H1 (cell line): Measurements from ENCODE around the gene SCART1. TPM values are rescaled to one million over a fixed set of nuclear protein-coding genes. Genes with fewer than 3 reads are reported as not detected.

Experiments
- CTCF ChIA-PET: fragments of 300-600 bp; sonication (Branson Sonifier 250); formaldehyde crosslinking; loops from one replicate; lab custom pipeline; 2021; ENCODE audit not compliant: partially characterized antibody; lab: Charles Lee
- POLR2A ChIA-PET: fragments of 300-600 bp; sonication (Branson Sonifier 250); formaldehyde crosslinking; loops from one replicate; lab custom pipeline; 2021; ENCODE audit warnings: inconsistent platforms; ENCODE audit not compliant: partially characterized antibody; lab: Charles Lee
- DNase-seq, 2 experiments: peaks; one replicate each; pipeline versions ENCODE4 v3.0.0 to v3.0.0-alpha.2; 2010 to 2022; ENCODE audit warnings: low spot score in 2 of 2, low read depth in 1 of 2, mixed read lengths in 1 of 2
- FAIRE-seq: peaks from 2 replicates; lab custom pipeline; 2011; peaks lifted over from hg19 to GRCh38; lab: Jason Lieb, UNC
- H2AFZ ChIP-seq: 2 replicates; pipeline ENCODE4 v1.8.1; 2012; ENCODE audit warnings: low read length, inconsistent platforms
- H2AK5ac ChIP-seq: 2 replicates; pipeline ENCODE4 v1.6.1; 2013; ENCODE audit warnings: low read depth, low read length
- H2BK120ac ChIP-seq: replicated peaks from 2 replicates; pipeline ENCODE3; 2013; ENCODE audit warnings: low read depth, low read length, inconsistent platforms
- H2BK12ac ChIP-seq: 2 replicates; pipeline ENCODE4 v1.6.1; 2013; ENCODE audit warnings: low read depth, low read length
- H2BK15ac ChIP-seq: 2 replicates; pipeline ENCODE4 v1.6.1; 2013; ENCODE audit warnings: low read length
- H2BK20ac ChIP-seq: 2 replicates; pipeline ENCODE4 v1.6.1; 2013; ENCODE audit warnings: low read length
- H2BK5ac ChIP-seq: 2 replicates; pipeline ENCODE4 v1.6.1; 2013; ENCODE audit warnings: low read depth, low read length
- H3K14ac ChIP-seq: 2 replicates; pipeline ENCODE4 v1.6.1; 2013; ENCODE audit warnings: inconsistent platforms; ENCODE audit not compliant: insufficient read length
- H3K18ac ChIP-seq: 2 replicates; pipeline ENCODE4 v1.6.1; 2013; ENCODE audit warnings: low read length; ENCODE audit errors: extremely low read depth
- H3K23ac ChIP-seq: 2 replicates; pipeline ENCODE4 v1.6.1; 2013; ENCODE audit warnings: inconsistent platforms; ENCODE audit not compliant: insufficient read length
- H3K23me2 ChIP-seq: 2 replicates; pipeline ENCODE4 v1.6.1; 2013; ENCODE audit warnings: low read depth, low read length
- H3K27ac ChIP-seq: 2 replicates; pipeline ENCODE4 v1.6.1; 2011; ENCODE audit warnings: low read depth, low read length, inconsistent platforms
- H3K27me3 ChIP-seq, 4 experiments: replicated peaks in 1 of 4; 1 replicate in 1 of 4; 2 replicates in 3 of 4; pipeline versions ENCODE4 v1.6.1 to v1.8.1; 2011 to 2013; ENCODE audit warnings: low read length in 3 of 4, mild to moderate bottlenecking in 3 of 4, inconsistent platforms in 2 of 4, mixed read lengths in 2 of 4, moderate library complexity in 1 of 4; ENCODE audit not compliant: control insufficient read depth in 3 of 4, insufficient read depth in 3 of 4; ENCODE audit errors: extremely low read depth in 1 of 4
- H3K36me3 ChIP-seq, 4 experiments: 2 replicates each; pipeline versions ENCODE4 v1.6.1 to v1.8.1; 2011 to 2013; ENCODE audit warnings: mild to moderate bottlenecking in 4 of 4, low read length in 3 of 4, moderate library complexity in 2 of 4, control low read depth in 1 of 4, inconsistent platforms in 1 of 4; ENCODE audit not compliant: insufficient read depth in 4 of 4, control insufficient read depth in 2 of 4
- H3K4ac ChIP-seq: replicated peaks from 2 replicates; pipeline ENCODE3; 2013; ENCODE audit warnings: low read length, low read depth, mixed read lengths, inconsistent platforms; ENCODE audit not compliant: insufficient read length
- H3K4me1 ChIP-seq, 4 experiments: replicated peaks in 1 of 4; 1 replicate in 1 of 4; 2 replicates in 3 of 4; pipeline versions ENCODE4 v1.6.1 to v1.8.1; 2011 to 2013; ENCODE audit warnings: low read length in 3 of 4, inconsistent platforms in 2 of 4, mixed read lengths in 1 of 4; ENCODE audit not compliant: insufficient read depth in 4 of 4, control insufficient read depth in 3 of 4
- H3K4me2 ChIP-seq, 2 experiments: 2 replicates each; pipeline versions ENCODE4 v1.6.1 to v1.8.1; 2011 to 2013; ENCODE audit warnings: low read depth in 2 of 2, low read length in 2 of 2, control low read depth in 1 of 2, inconsistent platforms in 1 of 2, mild to moderate bottlenecking in 1 of 2; ENCODE audit not compliant: insufficient read depth in 1 of 2
- H3K4me3 ChIP-seq, 4 experiments: fragments of 200-600, 300-600 bp in 1 of 4; sonication (generic), shearing (Covaris generic), sonication (Bioruptor Twin) in 1 of 4; 2 replicates each; pipeline versions ENCODE4 v1.5.1 to v1.8.1; 2011 to 2016; ENCODE audit warnings: low read length in 4 of 4, low read depth in 3 of 4, control low read depth in 2 of 4, inconsistent platforms in 2 of 4, mild to moderate bottlenecking in 2 of 4, mixed read lengths in 1 of 4, moderate library complexity in 1 of 4; ENCODE audit not compliant: insufficient read depth in 2 of 4; ENCODE audit errors: extremely low read depth in 1 of 4
- H3K56ac ChIP-seq: replicated peaks from 2 replicates; pipeline ENCODE3; 2013; ENCODE audit warnings: low read depth, mild to moderate bottlenecking, mixed read lengths, low read length, inconsistent platforms; ENCODE audit not compliant: insufficient read length
- H3K79me1 ChIP-seq: 2 replicates; pipeline ENCODE4 v1.6.1; 2013; ENCODE audit warnings: low read depth, low read length, control low read depth
- H3K79me2 ChIP-seq, 2 experiments: 2 replicates each; pipeline versions ENCODE4 v1.6.1 to v1.8.1; 2012 to 2013; ENCODE audit warnings: low read length in 2 of 2, mild to moderate bottlenecking in 2 of 2, inconsistent platforms in 1 of 2; ENCODE audit not compliant: insufficient read depth in 2 of 2, control insufficient read depth in 1 of 2
- H3K9ac ChIP-seq, 4 experiments: replicated peaks in 1 of 4; 1 replicate in 1 of 4; 2 replicates in 3 of 4; pipeline versions ENCODE4 v1.6.1 to v1.8.1; 2011 to 2013; ENCODE audit warnings: low read depth in 3 of 4, low read length in 3 of 4, control low read depth in 2 of 4, mild to moderate bottlenecking in 2 of 4, moderate library complexity in 2 of 4, inconsistent platforms in 1 of 4; ENCODE audit errors: extremely low read depth in 1 of 4
- H3K9me3 ChIP-seq, 2 experiments: 2 replicates each; pipeline versions ENCODE4 v1.6.1 to v1.8.1; 2012 to 2013; ENCODE audit warnings: mild to moderate bottlenecking in 2 of 2, moderate library complexity in 2 of 2, control low read depth in 1 of 2, inconsistent platforms in 1 of 2, low read depth in 1 of 2, low read length in 1 of 2, mixed read lengths in 1 of 2; ENCODE audit not compliant: insufficient read depth in 2 of 2
- H4K20me1 ChIP-seq, 2 experiments: replicated peaks in 1 of 2; 2 replicates each; pipeline versions ENCODE3 to v1.8.1; 2011 to 2013; ENCODE audit warnings: inconsistent platforms in 2 of 2, low read length in 2 of 2, mild to moderate bottlenecking in 1 of 2; ENCODE audit not compliant: insufficient read depth in 2 of 2, control insufficient read depth in 1 of 2
- H4K5ac ChIP-seq: 2 replicates; pipeline ENCODE4 v1.6.1; 2013; ENCODE audit warnings: low read length, low read depth, mixed read lengths, inconsistent platforms; ENCODE audit not compliant: insufficient read length
- H4K8ac ChIP-seq: 2 replicates; pipeline ENCODE4 v1.8.0; 2013; ENCODE audit warnings: mild to moderate bottlenecking, moderate library complexity, low read length, inconsistent platforms; ENCODE audit not compliant: insufficient read depth; ENCODE audit errors: extremely low read depth
- H4K91ac ChIP-seq: replicated peaks from 2 replicates; pipeline ENCODE3; 2013; ENCODE audit warnings: low read length, mixed read lengths, inconsistent platforms; ENCODE audit not compliant: insufficient read length
- EP300 ChIP-seq, 2 experiments: IDR thresholded peaks; 1 replicate in 1 of 2; 2 replicates in 1 of 2; pipeline ENCODE4 v1.6.1; 2011 to 2012; ENCODE audit warnings: low read depth in 2 of 2, low read length in 2 of 2, mild to moderate bottlenecking in 2 of 2, borderline replicate concordance in 1 of 2, inconsistent platforms in 1 of 2, moderate library complexity in 1 of 2
- NANOG ChIP-seq: IDR thresholded peaks from 2 replicates; pipeline ENCODE4 v1.6.1; 2011; ENCODE audit warnings: low read length, low read depth, mild to moderate bottlenecking, inconsistent platforms; ENCODE audit not compliant: insufficient read depth, poor library complexity, severe bottlenecking
- POLR2AphosphoS5 ChIP-seq: IDR thresholded peaks from 2 replicates; pipeline ENCODE4 v1.6.1; 2011; ENCODE audit warnings: low read depth, low read length
- SP4 ChIP-seq: IDR thresholded peaks from 2 replicates; pipeline ENCODE4 v1.6.1; 2012; ENCODE audit warnings: low read length, inconsistent platforms
- polyA plus RNA-seq, 7 experiments: library from polyadenylated mRNA; depleted of rRNA in 3 of 7; stranded (reverse) in 5 of 7; unstranded in 2 of 7; fragments of >200 nt in 5 of 7; fragments of 200-250 nt in 2 of 7; gene quantifications; 1 replicate in 5 of 7; 2 replicates in 1 of 7; 4 replicates in 1 of 7; pipeline versions ENCODE4 v1.2.1 to v1.2.3, GENCODE V29; 2011 to 2013; ENCODE audit warnings: missing spikeins in 2 of 7, mixed read lengths in 2 of 7
- total RNA-seq: library from RNA; stranded (reverse); fragmentation: NEBNext Ultra II Directional; extraction: Animal tissue kit (Norgen Biotek cat#: 25700); gene quantifications from 2 replicates; pipeline ENCODE4 v1.2.1, GENCODE V29; 2021

Gene SCART1
- total and polyA plus RNA-seq, 2 of the 8 experiments (the other 6 are each of a cell fraction or from before 2014, with no cell fraction given), result 0.14 to 0.19 TPM

- POLR2A ChIA-PET, result no interaction called here
- Histone ChIP-seq H3K27ac (no peak overlapping the region), H2BK12ac (no peak overlapping the region)
Observed at GRCh38 chr10:133448120-133448519, 5.6 kb upstream of the SCART1 start.

More at GRCh38 chr10:133448120-133448519, 5.6 kb upstream of the SCART1 start:
- H3K14ac ChIP-seq, result no peak overlapping the region
- H3K4me3 ChIP-seq, result no peak overlapping the region
- no peaks in the 10 kb centered on the region for H3K4me1 ChIP-seq
- no peaks in the 10 kb centered on the region for H3K79me2 ChIP-seq
- H2BK15ac ChIP-seq, result no peak overlapping the region
- no peak overlapping the region for H2BK20ac ChIP-seq
- CTCF ChIA-PET, result no interaction called here
- H2AFZ ChIP-seq, result no peak overlapping the region
- H4K5ac ChIP-seq, result no peak overlapping the region
- no peak for DNase-seq
- no peak overlapping the region for H3K18ac ChIP-seq
- no peak for FAIRE-seq
- no peaks in the 10 kb centered on the region for H3K23me2 ChIP-seq
- H4K8ac ChIP-seq, result no peak overlapping the region
- no peak overlapping the region for H2BK5ac ChIP-seq
- H3K9me3 ChIP-seq, result peaks cover 56 to 63% of the 10 kb centered on the region in 2 experiments
- H3K36me3 ChIP-seq, result no peaks in the 10 kb centered on the region
- H4K91ac ChIP-seq, result no peak overlapping the region
- no peak overlapping the region for H3K4me2 ChIP-seq
- H3K27me3 ChIP-seq, result no peaks in the 10 kb centered on the region
- no peak overlapping the region for H3K56ac ChIP-seq
- no peak for TF ChIP-seq POLR2AphosphoS5
- TF ChIP-seq NANOG, result no peak
- TF ChIP-seq SP4, result no peak
- no peak for TF ChIP-seq EP300 (IDR thresholded peaks at IDR 0.05; ENCODE audit: borderline replicate concordance in 1 of 2, low read depth in 2 of 2, low read length in 2 of 2)
- H3K4ac ChIP-seq, result no peak overlapping the region
- no peak overlapping the region for H3K23ac ChIP-seq
- H3K9ac ChIP-seq, result no peak overlapping the region
- H4K20me1 ChIP-seq, result no peaks in the 10 kb centered on the region
- no peaks in the 10 kb centered on the region for H3K79me1 ChIP-seq
- H2BK120ac ChIP-seq, result no peak overlapping the region
- no peak overlapping the region for H2AK5ac ChIP-seq
